ENCODE measurements around the gene EIF6. TPM values are rescaled to one million over a fixed set of nuclear protein-coding genes. Genes with fewer than 3 reads are reported as not detected.

Gene EIF6
- total RNA-seq, result 75.5 and 190 TPM in 2 replicates

DNA sequence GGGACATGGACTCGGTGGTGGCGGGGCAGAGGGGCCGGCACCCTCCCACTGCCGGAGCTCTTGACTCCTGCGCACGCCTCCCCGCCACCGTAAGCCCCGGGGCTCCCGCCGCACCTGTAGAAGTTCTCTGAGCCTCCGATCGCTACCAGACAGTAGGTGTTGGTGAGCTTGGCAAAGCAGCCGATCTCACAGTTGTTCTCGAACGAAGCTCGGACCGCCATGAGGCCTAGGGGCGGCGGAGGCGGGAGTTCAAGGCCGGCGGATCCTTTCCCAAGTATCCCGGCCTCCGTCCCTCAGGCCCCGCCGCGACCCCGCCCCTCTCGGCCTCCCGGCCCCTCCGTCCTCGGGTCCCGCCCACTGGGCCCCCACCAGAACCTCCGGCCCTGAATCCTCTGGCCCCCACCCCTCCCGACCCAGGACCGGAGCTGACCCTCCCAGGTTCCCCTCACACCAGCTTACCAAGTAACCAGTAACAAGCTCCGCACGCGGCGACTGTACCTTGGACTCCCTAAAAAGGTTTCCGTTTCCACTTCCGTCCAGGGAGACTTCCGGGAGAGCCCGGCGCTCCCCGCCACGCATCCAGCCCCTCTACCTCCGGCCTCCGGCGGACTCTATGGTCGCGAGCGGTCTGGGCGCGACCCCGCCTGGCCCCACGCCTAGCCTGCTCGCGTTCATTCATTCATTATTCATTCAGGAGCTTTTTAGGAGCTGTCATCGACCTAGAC, at the start of gene EIF6:
EIF6 (minus strand) TSS at position 506 of the 725 bp plus-strand sequence; CDS start at position 221, 285 bp downstream.

DNA sequence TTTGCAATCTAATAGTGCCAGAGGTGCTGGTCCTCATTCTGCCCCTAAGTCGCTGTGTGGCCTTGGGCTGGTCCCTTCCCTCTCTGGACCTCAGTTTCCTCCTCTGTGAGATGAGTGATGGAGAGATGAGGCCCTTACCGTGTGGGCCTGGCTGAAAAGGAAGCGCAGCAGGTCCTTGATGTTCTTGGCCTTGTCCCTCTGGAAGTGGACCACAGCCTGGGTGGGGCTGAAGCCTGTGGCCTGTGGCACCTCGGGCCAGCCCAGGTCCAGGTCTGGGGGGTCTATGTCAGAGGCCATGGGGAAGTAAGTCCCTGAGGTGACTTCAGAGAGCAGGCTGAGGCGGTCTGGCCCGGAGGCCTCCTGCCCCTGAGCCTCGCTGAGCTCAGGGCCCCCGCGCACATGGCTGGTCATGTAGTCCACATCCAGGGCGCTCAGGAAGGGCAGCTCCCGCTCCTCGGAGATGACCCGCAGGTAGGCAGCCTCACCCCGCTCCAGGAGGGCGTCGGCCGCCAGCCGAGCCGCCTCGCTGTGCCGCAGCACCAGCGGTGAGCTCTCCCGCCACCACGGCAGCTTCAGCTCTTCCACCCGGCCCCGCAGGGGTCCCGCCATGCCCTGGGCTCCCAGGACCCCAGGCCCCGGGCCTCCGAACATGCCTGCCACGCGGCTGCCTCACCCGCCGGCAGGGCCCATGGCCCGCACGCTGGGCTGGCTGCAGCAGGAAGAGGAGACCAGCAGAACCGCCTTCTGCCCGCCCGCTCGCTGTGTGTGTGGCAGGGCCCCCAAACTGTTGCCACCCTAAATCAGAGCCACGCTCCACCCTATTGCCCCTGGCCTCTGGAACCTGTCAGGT, 7.3 kb upstream of the EIF6 start, which contains the start of gene FAM83C:
FAM83C (minus strand) TSS at position 772 of the 850 bp plus-strand sequence; CDS start at position 651, 121 bp downstream.

DNA sequence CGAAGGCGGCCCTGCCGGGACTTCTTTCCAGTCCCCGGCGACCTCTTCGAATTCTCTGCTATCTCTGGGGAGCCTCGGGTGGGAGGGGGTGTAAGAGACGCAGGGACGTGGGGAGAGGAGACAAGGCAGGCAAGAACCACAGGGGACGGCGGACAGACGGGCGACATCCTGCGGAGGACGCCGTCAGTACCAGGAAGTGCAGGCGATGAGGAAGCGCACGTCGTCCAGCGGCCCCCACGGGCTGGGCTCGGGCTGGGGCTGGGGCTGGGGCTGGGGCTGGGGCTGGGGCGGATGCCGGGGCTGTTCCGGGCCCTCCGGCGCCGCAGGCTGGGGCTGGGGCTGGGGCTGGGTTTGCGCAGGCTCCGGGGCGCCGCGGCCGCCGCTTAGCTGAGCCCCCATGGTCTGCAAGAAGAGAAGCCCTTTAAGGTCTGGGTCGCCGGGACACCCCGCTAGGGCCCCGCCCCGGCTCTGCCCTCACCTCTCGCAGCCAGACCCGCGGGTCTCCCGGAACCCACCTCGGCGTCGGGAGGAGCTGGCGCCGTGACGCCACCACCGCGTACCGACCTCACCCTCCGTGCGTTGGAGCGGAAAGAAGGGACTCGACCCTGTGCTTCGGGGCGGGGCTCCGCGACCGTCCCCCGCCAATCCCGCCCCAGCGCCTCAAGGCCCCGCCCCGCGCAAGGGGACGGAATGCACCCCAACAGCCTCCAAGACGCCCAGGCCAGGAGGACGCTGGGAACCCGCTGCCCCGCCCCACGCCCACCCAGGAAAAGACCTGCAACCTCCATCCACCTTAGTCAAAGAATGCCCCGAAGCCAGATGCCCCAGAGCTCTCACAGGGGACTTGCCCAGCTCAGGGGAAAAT, 6.8 kb downstream of the EIF6 start, which contains the start of gene MMP24OS:
MMP24OS (minus strand) TSS at position 592 of the 865 bp plus-strand sequence; CDS start at position 399, 193 bp downstream.

Other genes starting within 250 kb of the EIF6 start
- gene TRPC4AP, start 192.0 kb downstream of the EIF6 start, total RNA-seq, result 57.4 and 78.5 TPM in 2 replicates
- gene EDEM2, start 137.4 kb downstream of the EIF6 start, total RNA-seq, result 23.8 and 36.5 TPM in 2 replicates
- gene PROCR, start 112.7 kb downstream of the EIF6 start, total RNA-seq, result 80.6 and 95.7 TPM in 2 replicates
- gene MMP24, start 58.1 kb downstream of the EIF6 start, total RNA-seq, result 1.8 TPM in 1 of 2 replicates, not detected in the other
- 31.9 and 36.7 TPM in 2 replicates for gene MMP24OS, start 6.7 kb downstream of the EIF6 start, total RNA-seq
- not detected in 2 replicates for gene FAM83C, start 7.7 kb upstream of the EIF6 start, total RNA-seq
- 24.0 and 45.8 TPM in 2 replicates for gene UQCC1, start 127.2 kb upstream of the EIF6 start, total RNA-seq
- 1.7 and 4.3 TPM in 2 replicates for gene GDF5, start 153.5 kb upstream of the EIF6 start, total RNA-seq
- gene CEP250, start 170.8 kb upstream of the EIF6 start, total RNA-seq, result 16.5 and 20.8 TPM in 2 replicates
- not detected in 2 replicates for gene C20orf173, start 244.9 kb upstream of the EIF6 start, total RNA-seq